ENCODE measurements around the gene PRPSAP2.
"Not testable (repeated sequence)": the region's sequence is repeated elsewhere in the genome, so short reads cannot be mapped to it uniquely, and the experiment has no call there.

PRPSAP2 gene

GRCh38 chr17:18891541-18891940, 33.6 kb downstream of the PRPSAP2 start:
- DNase-seq = no peak

- DNase-seq = no peak
Measured at GRCh38 chr17:18896146-18896545, 38.2 kb downstream of the PRPSAP2 start.

- DNase-seq = no peak
Measured at GRCh38 chr17:18896947-18897346, 39.0 kb downstream of the PRPSAP2 start.

GRCh38 chr17:18904482-18904881, 46.6 kb downstream of the PRPSAP2 start:
- DNase-seq = no peak

- no peak for DNase-seq
Measured at GRCh38 chr17:18905226-18905625, 47.3 kb downstream of the PRPSAP2 start.

- DNase-seq = no peak
Measured at GRCh38 chr17:18910326-18910725, 52.4 kb downstream of the PRPSAP2 start.

- no peak for DNase-seq
Measured at GRCh38 chr17:18910881-18911280, 53.0 kb downstream of the PRPSAP2 start.

GRCh38 chr17:18916816-18917500, 59.0 kb downstream of the PRPSAP2 start:
- DNase-seq = no peak

- DNase-seq = no peak
Measured at GRCh38 chr17:18917506-18918032, 59.6 kb downstream of the PRPSAP2 start.

GRCh38 chr17:18919963-18920362, 62.0 kb downstream of the PRPSAP2 start:
- DNase-seq = no peak

GRCh38 chr17:18920911-18921441, 63.0 kb downstream of the PRPSAP2 start:
- no peak for DNase-seq

GRCh38 chr17:18921485-18921884, 63.6 kb downstream of the PRPSAP2 start:
- DNase-seq = no peak

- no peak for DNase-seq
Measured at GRCh38 chr17:18921912-18922451, 64.1 kb downstream of the PRPSAP2 start.

GRCh38 chr17:18922596-18922995, 64.7 kb downstream of the PRPSAP2 start:
- DNase-seq = not testable (repeated sequence)

- no peak for DNase-seq
Measured at GRCh38 chr17:18925187-18925586, 67.3 kb downstream of the PRPSAP2 start.

- no peak for DNase-seq
Measured at GRCh38 chr17:18928628-18929125, 70.7 kb downstream of the PRPSAP2 start.

- no peak for DNase-seq
Measured at GRCh38 chr17:18932360-18933055, 74.6 kb downstream of the PRPSAP2 start.

- no peak for DNase-seq
Measured at GRCh38 chr17:18933102-18934058, 75.4 kb downstream of the PRPSAP2 start.

GRCh38 chr17:18937981-18938691, 80.2 kb downstream of the PRPSAP2 start:
- no peak for DNase-seq

GRCh38 chr17:18938692-18939023, 80.7 kb downstream of the PRPSAP2 start:
- no peak for DNase-seq

GRCh38 chr17:18944646-18945045, 86.7 kb downstream of the PRPSAP2 start:
- DNase-seq = no peak

GRCh38 chr17:18946536-18946935, 88.6 kb downstream of the PRPSAP2 start:
- DNase-seq = no peak
